GM12878 (cell line): ENCODE data around the gene MTFP1. TPM values are rescaled to one million over a fixed set of nuclear protein-coding genes. Genes with fewer than 3 reads are reported as not detected.

ENCODE experiments used
- ATAC-seq: fragments of 200-7000 bp; cut with Tn5 transposase; 3 replicates; pipeline ENCODE4 v1.9.1; 2020; ENCODE audit warnings: mild to moderate bottlenecking, moderate library complexity
- BruUV-seq: library from RNA; stranded (reverse); fragments of 400-500 nt; replicated peaks from 2 replicates; lab custom pipeline; 2021; lab: Mats Ljungman, UMichigan
- CTCF ChIA-PET: fragments of 300-600 bp; sonication (Branson Sonifier 250); formaldehyde crosslinking; extraction: SDS; loops from one replicate; lab custom pipeline; 2021; ENCODE audit warnings: inconsistent platforms; lab: Yijun Ruan, JAX
- POLR2A ChIA-PET: fragments of 350-600 bp; formaldehyde crosslinking; extraction: SDS; loops from one replicate; lab custom pipeline; 2021; ENCODE audit warnings: inconsistent platforms; lab: Charles Lee
- RAD21 ChIA-PET: fragments of 300-600 bp; sonication (Branson Sonifier 250); formaldehyde crosslinking; loops from one replicate; lab custom pipeline; 2023; ENCODE audit warnings: antibody characterized with exemption; ENCODE audit not compliant: unreplicated experiment; lab: Charles Lee
- SMC1A ChIA-PET: fragments of 300-600 bp; sonication (Branson Sonifier 250); formaldehyde crosslinking; loops from one replicate; lab custom pipeline; 2023; ENCODE audit not compliant: unreplicated experiment, uncharacterized antibody; lab: Charles Lee
- DNase-seq: peaks from one replicate; pipeline ENCODE4 v3.0.0-alpha.2; 2011; ENCODE audit warnings: low read depth, low spot score
- FAIRE-seq: peaks from 3 replicates; lab custom pipeline; 2011; peaks lifted over from hg19 to GRCh38; lab: Jason Lieb, UNC
- H2AFZ ChIP-seq: 2 replicates; pipeline ENCODE4 v1.6.0; 2011; ENCODE audit warnings: low read depth, low read length, control low read depth; ENCODE audit not compliant: control insufficient read depth
- H3K27ac ChIP-seq: 2 replicates; pipeline ENCODE4 v1.5.1; 2011; ENCODE audit warnings: control low read depth; ENCODE audit not compliant: control insufficient read depth, insufficient read depth
- H3K27me3 ChIP-seq, 2 experiments: replicated peaks in 1 of 2; 2 replicates each; pipeline versions ENCODE4 v1.6.0 to v1.6.1; 2011; ENCODE audit warnings: low read length in 1 of 2; ENCODE audit not compliant: control insufficient read depth in 2 of 2, insufficient read depth in 2 of 2
- H3K36me3 ChIP-seq, 2 experiments: 2 replicates each; pipeline ENCODE4 v1.5.1; 2011; ENCODE audit warnings: low read length in 1 of 2; ENCODE audit not compliant: control insufficient read depth in 2 of 2, insufficient read depth in 2 of 2
- H3K4me1 ChIP-seq: 2 replicates; pipeline ENCODE4 v1.6.1; 2011; ENCODE audit warnings: mild to moderate bottlenecking, low read length, moderate library complexity, mixed read lengths; ENCODE audit not compliant: control insufficient read depth, insufficient read depth
- H3K4me2 ChIP-seq: 2 replicates; pipeline ENCODE4 v1.6.0; 2011; ENCODE audit warnings: control low read depth; ENCODE audit not compliant: control insufficient read depth, insufficient read depth
- H3K4me3 ChIP-seq: fragments of 200-600 bp; sonication (generic); 2 replicates; pipeline ENCODE4 v1.5.1; 2016
- H3K79me2 ChIP-seq: 2 replicates; pipeline ENCODE4 v1.6.0; 2011; ENCODE audit warnings: low read length; ENCODE audit not compliant: control insufficient read depth, insufficient read depth
- H3K9ac ChIP-seq: 2 replicates; pipeline ENCODE4 v1.8.0; 2011; ENCODE audit warnings: low read length, control low read depth, mixed read lengths; ENCODE audit not compliant: control insufficient read depth, insufficient read depth
- H3K9me3 ChIP-seq: replicated peaks from 3 replicates; pipeline ENCODE4 v1.5.1; 2011; ENCODE audit warnings: mild to moderate bottlenecking, low read length; ENCODE audit not compliant: control insufficient read depth, insufficient read depth
- H4K20me1 ChIP-seq: 2 replicates; pipeline ENCODE4 v1.6.0; 2011; ENCODE audit not compliant: control insufficient read depth, insufficient read depth
- CREM ChIP-seq: IDR thresholded peaks from 2 replicates; pipeline ENCODE4 v1.6.1; 2014; ENCODE audit warnings: antibody characterized with exemption, low read depth
- NFYB ChIP-seq: IDR thresholded peaks from 2 replicates; pipeline ENCODE4 v1.6.1; 2011; ENCODE audit warnings: low read depth, mild to moderate bottlenecking, low read length, improper control_type of control experiment, moderate library complexity; ENCODE audit not compliant: insufficient read depth
- RB1 ChIP-seq: fragments of 450-650 bp; formaldehyde crosslinking; IDR thresholded peaks from 2 replicates; pipeline ENCODE4 v1.6.1; 2017; ENCODE audit warnings: mild to moderate bottlenecking, borderline replicate concordance
- WGBS: methylation state at CpG from one replicate; pipeline ENCODE4 v1.1.6; 2016; ENCODE audit warnings: low lambda C conversion rate; ENCODE audit not compliant: insufficient replicate concordance, insufficient coverage; ENCODE audit errors: missing lambda C conversion rate; 5-methylcytosine and 5-hydroxymethylcytosine counted together
- in situ Hi-C: fragments of 300-500 bp; cut with MboI; formaldehyde crosslinking; loops from 9 replicates; pipeline ENCODE4 v1.14.3; 2018; ENCODE audit warnings: mixed read lengths
- intact Hi-C: fragments of 100-400 bp; cut with micrococcal nuclease; formaldehyde crosslinking; loops from one replicate; pipeline ENCODE4 v1.14.2; 2022; ENCODE audit not compliant: unreplicated experiment
- polyA plus RNA-seq, 11 experiments: library from polyadenylated mRNA; depleted of rRNA in 4 of 11; unstranded in 6 of 11; stranded (reverse) in 5 of 11; fragments of >200 nt; fragmentation: Nextera tagmentation in 4 of 11; fragmentation: Illumina TruSeq in 1 of 11; extraction: Ambion mirVana in 4 of 11; extraction: Trizol in 1 of 11; gene quantifications; 1 replicate in 1 of 11; 2 replicates in 10 of 11; pipeline versions ENCODE4 v1.2.1 to v1.2.3, GENCODE V29; 2011 to 2016; ENCODE audit warnings: inconsistent platforms in 2 of 11, missing spikeins in 2 of 11, low read depth in 1 of 11
- total RNA-seq, 4 experiments: library from RNA; depleted of rRNA in 3 of 4; stranded (reverse); fragments of >200 nt in 3 of 4; fragmentation: Illumina TruSeq in 1 of 4; extraction: Trizol in 1 of 4; gene quantifications; 2 replicates each; pipeline versions ENCODE4 v1.2.1 to v1.2.3, GENCODE V29; 2013 to 2021
- TF ChIP-seq, protein P1 (sequence below): fragments of 450-650 bp; IDR thresholded peaks from 2 replicates; pipeline ENCODE4 v1.6.1; 2017; ENCODE audit warnings: mild to moderate bottlenecking, low read depth, inconsistent platforms; ENCODE audit not compliant: poor library complexity, severe bottlenecking
- TF ChIP-seq, protein P2 (sequence below): IDR thresholded peaks from 2 replicates; pipeline ENCODE4 v1.6.1; 2011; ENCODE audit warnings: mild to moderate bottlenecking, low read depth, low read length, moderate library complexity; ENCODE audit not compliant: insufficient replicate concordance
- TF ChIP-seq, protein P3 (sequence below): fragments of 450-650 bp; IDR thresholded peaks from 2 replicates; pipeline ENCODE4 v1.6.1; 2017; ENCODE audit warnings: borderline replicate concordance

The MTFP1 gene
- total and polyA plus RNA-seq, 10 of the 15 experiments (the other 5 are each of a cell fraction or from before 2014, with no cell fraction given), result 20.5 to 133 (median 59.8) TPM

DNA sequence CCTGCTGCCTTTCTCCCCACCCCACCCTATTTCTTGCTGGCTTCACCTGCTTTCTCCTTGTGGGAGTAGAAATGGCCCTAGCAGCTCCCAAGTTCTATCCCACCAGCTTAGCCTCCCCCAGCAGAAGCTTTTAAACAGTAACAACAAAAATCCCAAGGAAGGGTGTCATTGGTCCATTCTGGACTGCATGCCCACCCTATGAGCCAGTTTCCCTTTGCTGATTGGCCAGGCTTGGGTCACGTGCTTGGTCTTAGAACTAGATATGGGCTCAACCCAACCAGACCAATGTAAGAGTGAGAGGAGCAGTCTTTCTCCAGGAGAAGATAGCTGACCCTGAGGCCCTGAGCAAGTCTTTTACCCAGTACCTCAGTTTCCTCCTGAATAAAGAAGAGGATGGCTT, 2.3 kb downstream of the MTFP1 start:
- peaks cover 29% of the 10 kb centered on the region for H3K79me2 ChIP-seq
- no TSS peak for BruUV-seq
- no peaks in the 10 kb centered on the region for H4K20me1 ChIP-seq
- no peak overlapping the region for H3K4me2 ChIP-seq
- no peak for TF ChIP-seq RB1
- TF ChIP-seq NFYB, result 0 out of 2 replicates have a peak, but pooled peaks have one; percentile 5
- TF ChIP-seq, all 136 proteins: peak for 1
- Histone ChIP-seq H3K4me3 (no peak overlapping the region), H2AFZ (no peak overlapping the region), H3K9ac (no peak overlapping the region), H3K27ac (no peak overlapping the region), H3K9me3 (no peaks in the 10 kb centered on the region; the same call in 2 of the 3 replicates), H3K27me3 (no peaks in the 10 kb centered on the region), H3K4me1 (peaks cover 10% of the 10 kb centered on the region), H3K36me3 (peaks cover 3 to 11% of the 10 kb centered on the region in 2 experiments; a peak in 2 of 4 replicates)
- FAIRE-seq (no peak), ATAC-seq (no peak), DNase-seq (no peak)
- POLR2A ChIA-PET, result no interaction called here
- RAD21 ChIA-PET, result interaction anchor here (1.2 to 1.5 kb wide), 2 partner anchors 35 to 140 kb away, joined by 3 to 5 read pairs; no protein-coding TSS in a partner anchor
- 94% methylated on average over 1 of the region's 1 CpG for WGBS
- CTCF ChIA-PET, result interaction anchor here (1.0 to 1.8 kb wide), 5 partner anchors 37 to 320 kb away, joined by 3 to 6 read pairs (median 4); partner anchors contain the start of gene RNF215
- intact Hi-C loops, result loop anchor here (2.0 kb wide), 1 partner anchor 139 kb away; the partner anchor contains the start of gene CASTOR1
- in situ Hi-C loops, result no loop called here
- SMC1A ChIA-PET, result interaction anchor here (0.8 kb wide), 1 partner anchor 17 kb away, joined by 4 read pairs; no protein-coding TSS in a partner anchor

DNA sequence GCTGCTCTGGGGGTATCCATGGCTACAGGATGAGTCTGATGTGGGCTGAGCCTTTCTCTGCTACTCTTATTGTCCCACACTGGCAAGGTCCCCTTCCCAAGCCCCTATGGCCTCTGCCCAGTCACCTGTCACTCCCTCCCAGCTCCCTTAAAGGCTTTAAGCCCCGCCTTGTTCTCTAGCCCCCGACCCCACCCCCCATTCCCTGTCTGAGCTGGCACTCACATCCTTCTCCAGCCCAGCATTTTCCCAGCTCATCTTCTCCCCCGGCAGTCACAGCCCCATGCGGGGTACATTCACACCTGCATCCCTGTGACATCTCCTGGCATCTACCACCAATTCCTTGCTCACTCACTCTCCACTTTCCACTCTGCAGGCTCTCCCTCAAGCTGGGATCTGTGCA, 4.3 kb downstream of the MTFP1 start:
- Histone ChIP-seq H3K4me1 (peaks cover 7% of the 10 kb centered on the region), H4K20me1 (no peaks in the 10 kb centered on the region), H3K9ac (no peak overlapping the region), H3K27me3 (no peaks in the 10 kb centered on the region), H2AFZ (no peak overlapping the region), H3K4me2 (no peak overlapping the region), H3K36me3 (peaks cover 3 to 11% of the 10 kb centered on the region in 2 experiments; a peak in 2 of 4 replicates), H3K4me3 (no peak overlapping the region), H3K9me3 (no peaks in the 10 kb centered on the region; the same call in 2 of the 3 replicates), H3K27ac (no peak overlapping the region), H3K79me2 (peaks cover 18% of the 10 kb centered on the region)
- POLR2A ChIA-PET, result interaction anchor here (0.6 kb wide), 1 partner anchor 178 kb away, joined by 3 read pairs; no protein-coding TSS in a partner anchor
- FAIRE-seq (no peak), DNase-seq (no peak), ATAC-seq (no peak)
- CTCF ChIA-PET, result interaction anchor here (0.6 kb wide), 1 partner anchor 167 kb away, joined by 3 read pairs; no protein-coding TSS in a partner anchor
- 38% methylated on average over 4 of the region's 4 CpGs for WGBS
- intact Hi-C loops (no loop called here), in situ Hi-C loops (no loop called here)
- SMC1A ChIA-PET, result no interaction called here
- RAD21 ChIA-PET, result interaction anchor here (0.8 kb wide), 1 partner anchor 38 kb away, joined by 3 read pairs; no protein-coding TSS in a partner anchor
- no TSS peak for BruUV-seq
- no peak for TF ChIP-seq CREM
- TF ChIP-seq, protein P1, sequence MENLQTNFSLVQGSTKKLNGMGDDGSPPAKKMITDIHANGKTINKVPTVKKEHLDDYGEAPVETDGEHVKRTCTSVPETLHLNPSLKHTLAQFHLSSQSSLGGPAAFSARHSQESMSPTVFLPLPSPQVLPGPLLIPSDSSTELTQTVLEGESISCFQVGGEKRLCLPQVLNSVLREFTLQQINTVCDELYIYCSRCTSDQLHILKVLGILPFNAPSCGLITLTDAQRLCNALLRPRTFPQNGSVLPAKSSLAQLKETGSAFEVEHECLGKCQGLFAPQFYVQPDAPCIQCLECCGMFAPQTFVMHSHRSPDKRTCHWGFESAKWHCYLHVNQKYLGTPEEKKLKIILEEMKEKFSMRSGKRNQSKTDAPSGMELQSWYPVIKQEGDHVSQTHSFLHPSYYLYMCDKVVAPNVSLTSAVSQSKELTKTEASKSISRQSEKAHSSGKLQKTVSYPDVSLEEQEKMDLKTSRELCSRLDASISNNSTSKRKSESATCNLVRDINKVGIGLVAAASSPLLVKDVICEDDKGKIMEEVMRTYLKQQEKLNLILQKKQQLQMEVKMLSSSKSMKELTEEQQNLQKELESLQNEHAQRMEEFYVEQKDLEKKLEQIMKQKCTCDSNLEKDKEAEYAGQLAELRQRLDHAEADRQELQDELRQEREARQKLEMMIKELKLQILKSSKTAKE, result no peak
- TF ChIP-seq, protein P2, sequence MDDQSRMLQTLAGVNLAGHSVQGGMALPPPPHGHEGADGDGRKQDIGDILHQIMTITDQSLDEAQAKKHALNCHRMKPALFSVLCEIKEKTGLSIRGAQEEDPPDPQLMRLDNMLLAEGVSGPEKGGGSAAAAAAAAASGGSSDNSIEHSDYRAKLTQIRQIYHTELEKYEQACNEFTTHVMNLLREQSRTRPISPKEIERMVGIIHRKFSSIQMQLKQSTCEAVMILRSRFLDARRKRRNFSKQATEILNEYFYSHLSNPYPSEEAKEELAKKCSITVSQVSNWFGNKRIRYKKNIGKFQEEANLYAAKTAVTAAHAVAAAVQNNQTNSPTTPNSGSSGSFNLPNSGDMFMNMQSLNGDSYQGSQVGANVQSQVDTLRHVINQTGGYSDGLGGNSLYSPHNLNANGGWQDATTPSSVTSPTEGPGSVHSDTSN, result no peak
- TF ChIP-seq, protein P3, sequence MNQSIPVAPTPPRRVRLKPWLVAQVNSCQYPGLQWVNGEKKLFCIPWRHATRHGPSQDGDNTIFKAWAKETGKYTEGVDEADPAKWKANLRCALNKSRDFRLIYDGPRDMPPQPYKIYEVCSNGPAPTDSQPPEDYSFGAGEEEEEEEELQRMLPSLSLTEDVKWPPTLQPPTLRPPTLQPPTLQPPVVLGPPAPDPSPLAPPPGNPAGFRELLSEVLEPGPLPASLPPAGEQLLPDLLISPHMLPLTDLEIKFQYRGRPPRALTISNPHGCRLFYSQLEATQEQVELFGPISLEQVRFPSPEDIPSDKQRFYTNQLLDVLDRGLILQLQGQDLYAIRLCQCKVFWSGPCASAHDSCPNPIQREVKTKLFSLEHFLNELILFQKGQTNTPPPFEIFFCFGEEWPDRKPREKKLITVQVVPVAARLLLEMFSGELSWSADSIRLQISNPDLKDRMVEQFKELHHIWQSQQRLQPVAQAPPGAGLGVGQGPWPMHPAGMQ, result no peak
